PFSK-1 (cell line): ENCODE results near the gene GMPR2.

ENCODE experiments used
- POLR2AphosphoS5 ChIP-seq: IDR thresholded peaks from 2 replicates; pipeline ENCODE4 v1.6.1; 2012; ENCODE audit warnings: low read depth, mild to moderate bottlenecking, control low read depth, low read length, moderate library complexity
- SIN3A ChIP-seq: IDR thresholded peaks from 2 replicates; pipeline ENCODE4 v1.6.1; 2012; ENCODE audit warnings: mild to moderate bottlenecking, low read length, moderate library complexity, borderline replicate concordance; ENCODE audit not compliant: insufficient read depth

GRCh38 chr14:24190416-24190815, 42.3 kb upstream of the GMPR2 start:
- TF ChIP-seq POLR2AphosphoS5, result no peak
- TF ChIP-seq SIN3A, result no peak
